MM.1S (cell line): ENCODE measurements around the gene CHRND.
"Not testable (repeated sequence)": the region's sequence is repeated elsewhere in the genome, so short reads cannot be mapped to it uniquely, and the experiment has no call there.

Experiments
- DNase-seq: peaks from one replicate; pipeline ENCODE4 v3.0.0-alpha.2; 2015
- H2AFZ ChIP-seq: fragments of 300-600 bp; sonication (generic); 2 replicates; pipeline ENCODE4 v1.6.0; 2016; ENCODE audit warnings: antibody characterized with exemption, low read length
- H3F3A ChIP-seq: fragments of 300-600 bp; sonication (generic); 2 replicates; pipeline ENCODE4 v1.6.1; 2016; ENCODE audit warnings: mild to moderate bottlenecking, antibody characterized with exemption, low read length, moderate library complexity, mixed read lengths; ENCODE audit not compliant: insufficient read depth
- H3K27ac ChIP-seq: fragments of 300-600 bp; sonication (generic); 2 replicates; pipeline ENCODE4 v1.5.1; 2016; ENCODE audit warnings: mild to moderate bottlenecking, low read length
- H3K27me3 ChIP-seq: fragments of 300-600 bp; sonication (generic); replicated peaks from 2 replicates; pipeline ENCODE4 v1.6.0; 2016; ENCODE audit warnings: low read length; ENCODE audit not compliant: insufficient read depth
- H3K36me3 ChIP-seq: fragments of 300-600 bp; sonication (generic); replicated peaks from 2 replicates; pipeline ENCODE4 v1.6.1; 2016; ENCODE audit warnings: mild to moderate bottlenecking, low read length, mixed read lengths; ENCODE audit not compliant: insufficient read depth
- H3K4me1 ChIP-seq: fragments of 300-600 bp; sonication (generic); 2 replicates; pipeline ENCODE4 v1.6.1; 2016; ENCODE audit warnings: low read length, mixed read lengths
- H3K4me2 ChIP-seq: fragments of 300-600 bp; sonication (generic); 2 replicates; pipeline ENCODE4 v1.6.0; 2016; ENCODE audit warnings: low read depth, low read length
- H3K4me3 ChIP-seq: fragments of 300-600 bp; sonication (generic); 2 replicates; pipeline ENCODE4 v1.5.1; 2016; ENCODE audit warnings: low read length, mixed read lengths
- H3K79me2 ChIP-seq: fragments of 300-600 bp; sonication (generic); 2 replicates; pipeline ENCODE4 v1.6.1; 2016; ENCODE audit warnings: mixed run types, low read length, mixed read lengths
- H3K9ac ChIP-seq: fragments of 300-600 bp; sonication (generic); 2 replicates; pipeline ENCODE4 v1.6.1; 2016; ENCODE audit warnings: low read length, mixed read lengths
- H3K9me2 ChIP-seq: fragments of 300-600 bp; sonication (generic); replicated peaks from 2 replicates; pipeline ENCODE4 v1.6.1; 2016; ENCODE audit warnings: mild to moderate bottlenecking, low read length, mixed read lengths; ENCODE audit not compliant: insufficient read depth
- H3K9me3 ChIP-seq: fragments of 300-600 bp; sonication (generic); replicated peaks from 2 replicates; pipeline ENCODE4 v1.6.1; 2016; ENCODE audit warnings: mild to moderate bottlenecking, low read length, mixed read lengths; ENCODE audit not compliant: insufficient read depth
- H4K20me1 ChIP-seq: fragments of 300-600 bp; sonication (generic); 2 replicates; pipeline ENCODE4 v1.6.1; 2016; ENCODE audit warnings: mild to moderate bottlenecking, low read length, moderate library complexity, mixed read lengths; ENCODE audit not compliant: insufficient read depth
- CTCF ChIP-seq: fragments of 300-600 bp; sonication (generic); IDR thresholded peaks from 2 replicates; pipeline ENCODE4 v1.5.1; 2016; ENCODE audit warnings: antibody characterized with exemption, low read length, mixed read lengths
- EZH2 ChIP-seq: fragments of 300-600 bp; sonication (generic); optimal IDR thresholded peaks from 2 replicates; pipeline ENCODE3; 2017; ENCODE audit warnings: low read depth, mild to moderate bottlenecking, antibody characterized with exemption, low read length, mixed read lengths
- EZH2phosphoT487 ChIP-seq: fragments of 300-600 bp; sonication (generic); IDR thresholded peaks from 2 replicates; pipeline ENCODE4 v1.6.1; 2018; ENCODE audit warnings: antibody characterized with exemption, low read length

CHRND gene

GRCh38 chr2:232563580-232563979 lies 37.6 kb downstream of the CHRND start:
- TF ChIP-seq EZH2 = no peak
- TF ChIP-seq EZH2phosphoT487 = no peak
- no peak for TF ChIP-seq CTCF
- no peaks in the 10 kb centered on the region for H3K79me2 ChIP-seq
- H3K27me3 ChIP-seq = no peaks in the 10 kb centered on the region
- H3K4me1 ChIP-seq = no peaks in the 10 kb centered on the region
- H3K27ac ChIP-seq = no peak overlapping the region
- H3K9me3 ChIP-seq = no peaks in the 10 kb centered on the region
- no peak overlapping the region for H2AFZ ChIP-seq
- no peaks in the 10 kb centered on the region for H4K20me1 ChIP-seq
- no peak overlapping the region for H3K4me2 ChIP-seq
- no peaks in the 10 kb centered on the region for H3F3A ChIP-seq
- no peak overlapping the region for H3K9ac ChIP-seq
- H3K36me3 ChIP-seq = peaks cover 3% of the 10 kb centered on the region; the same call in 1 of the 2 replicates
- DNase-seq = no peak
- H3K9me2 ChIP-seq = no peaks in the 10 kb centered on the region
- H3K4me3 ChIP-seq = no peak overlapping the region

GRCh38 chr2:232567721-232568120 lies 41.8 kb downstream of the CHRND start:
- H3K27ac ChIP-seq = no peak overlapping the region
- H3F3A ChIP-seq = no peaks in the 10 kb centered on the region
- H3K36me3 ChIP-seq = peaks cover 3% of the 10 kb centered on the region; the same call in 1 of the 2 replicates
- no peaks in the 10 kb centered on the region for H3K4me1 ChIP-seq
- H3K9me3 ChIP-seq = no peaks in the 10 kb centered on the region
- H3K4me3 ChIP-seq = no peak overlapping the region
- no peak overlapping the region for H3K9ac ChIP-seq
- H3K27me3 ChIP-seq = no peaks in the 10 kb centered on the region
- no peaks in the 10 kb centered on the region for H3K9me2 ChIP-seq
- H3K4me2 ChIP-seq = no peak overlapping the region
- no peak overlapping the region for H2AFZ ChIP-seq
- H4K20me1 ChIP-seq = no peaks in the 10 kb centered on the region
- DNase-seq = no peak
- TF ChIP-seq CTCF = no peak
- no peak for TF ChIP-seq EZH2phosphoT487
- TF ChIP-seq EZH2 = no peak
- no peaks in the 10 kb centered on the region for H3K79me2 ChIP-seq

- no peaks in the 10 kb centered on the region for H3K4me1 ChIP-seq
- H3K4me2 ChIP-seq = no peak overlapping the region
- H2AFZ ChIP-seq = no peak overlapping the region
- H3K27me3 ChIP-seq = no peaks in the 10 kb centered on the region
- H3K27ac ChIP-seq = no peak overlapping the region
- H3K9ac ChIP-seq = no peak overlapping the region
- H3K9me3 ChIP-seq = no peaks in the 10 kb centered on the region
- TF ChIP-seq EZH2phosphoT487 = no peak
- no peak for DNase-seq
- H3K79me2 ChIP-seq = no peaks in the 10 kb centered on the region
- H4K20me1 ChIP-seq = no peaks in the 10 kb centered on the region
- H3K4me3 ChIP-seq = no peak overlapping the region
- no peaks in the 10 kb centered on the region for H3F3A ChIP-seq
- H3K9me2 ChIP-seq = no peaks in the 10 kb centered on the region
- peaks cover 3% of the 10 kb centered on the region; the same call in 1 of the 2 replicates for H3K36me3 ChIP-seq
Measured at GRCh38 chr2:232568161-232568560, 42.2 kb downstream of the CHRND start.

- Histone ChIP-seq H3K79me2 (no peaks in the 10 kb centered on the region), H3F3A (no peaks in the 10 kb centered on the region), H2AFZ (no peak overlapping the region), H3K9me2 (no peaks in the 10 kb centered on the region), H3K9ac (no peak overlapping the region), H3K27me3 (no peaks in the 10 kb centered on the region), H3K4me3 (no peak overlapping the region), H3K4me1 (no peaks in the 10 kb centered on the region), H3K27ac (no peak overlapping the region), H3K9me3 (no peaks in the 10 kb centered on the region), H3K36me3 (peaks cover 3% of the 10 kb centered on the region; the same call in 1 of the 2 replicates), H4K20me1 (no peaks in the 10 kb centered on the region), H3K4me2 (no peak overlapping the region)
- no peak for DNase-seq
- no peak for TF ChIP-seq CTCF
- TF ChIP-seq EZH2 = no peak
- no peak for TF ChIP-seq EZH2phosphoT487
Measured at GRCh38 chr2:232569541-232569940, 43.6 kb downstream of the CHRND start.

- H3F3A ChIP-seq, H3K9me2 ChIP-seq, DNase-seq, H3K79me2 ChIP-seq, H2AFZ ChIP-seq, H4K20me1 ChIP-seq, H3K9me3 ChIP-seq, H3K9ac ChIP-seq, H3K36me3 ChIP-seq, H3K4me1 ChIP-seq, H3K4me2 ChIP-seq, H3K4me3 ChIP-seq, H3K27ac ChIP-seq, H3K27me3 ChIP-seq: not testable (repeated sequence)
Measured at GRCh38 chr2:232570481-232570880, 44.5 kb downstream of the CHRND start.
